SHP77 (cell line): ENCODE measurements around the gene TCF3.

ENCODE experiments used
- DNase-seq, 2 experiments: peaks; one replicate each; lab custom pipeline; 2025; lab: John Stamatoyannopoulos, UW

Gene TCF3

DNA sequence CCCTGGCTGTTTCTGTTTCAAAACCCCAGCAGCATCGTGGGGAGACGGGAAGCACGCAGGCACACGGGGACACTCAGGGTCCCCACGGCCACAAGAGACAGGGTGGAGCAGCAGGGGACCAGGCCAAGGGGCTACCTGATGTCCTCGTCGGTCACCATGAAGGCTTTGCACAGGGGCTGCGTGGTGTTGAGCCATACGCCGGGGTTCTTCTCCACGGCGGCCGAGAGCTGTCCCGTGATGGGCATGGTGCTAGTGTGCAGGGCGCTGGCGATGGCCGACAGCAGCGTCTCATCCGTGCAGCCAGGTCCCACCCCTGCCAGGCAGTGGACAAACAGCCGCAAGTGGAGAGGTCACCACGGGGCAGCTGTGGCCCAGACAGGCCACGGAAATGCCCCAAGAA is 71.5 kb downstream of the TCF3 start:
- DNase-seq: no peak

DNA sequence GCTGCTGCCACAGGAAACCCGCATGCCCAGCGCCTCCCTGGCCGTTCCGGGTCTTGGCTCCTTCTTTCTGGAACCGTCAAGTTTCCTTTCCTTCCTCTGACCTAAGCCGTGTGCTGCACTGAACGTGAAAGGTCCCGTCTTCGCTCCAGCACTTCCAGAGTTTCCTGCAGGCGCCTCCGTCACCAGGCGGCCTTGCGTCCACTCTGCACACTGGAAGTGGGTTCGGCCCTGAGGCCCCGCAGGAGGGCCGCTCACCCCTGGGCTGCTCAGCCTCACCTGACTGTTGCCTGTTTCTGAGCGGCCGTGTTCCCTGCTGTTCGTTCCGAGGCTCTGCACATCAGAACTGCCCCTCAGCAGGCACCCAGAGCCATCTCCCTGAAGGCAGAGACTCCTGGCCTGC is 72.0 kb downstream of the TCF3 start:
- no peak for DNase-seq

DNA sequence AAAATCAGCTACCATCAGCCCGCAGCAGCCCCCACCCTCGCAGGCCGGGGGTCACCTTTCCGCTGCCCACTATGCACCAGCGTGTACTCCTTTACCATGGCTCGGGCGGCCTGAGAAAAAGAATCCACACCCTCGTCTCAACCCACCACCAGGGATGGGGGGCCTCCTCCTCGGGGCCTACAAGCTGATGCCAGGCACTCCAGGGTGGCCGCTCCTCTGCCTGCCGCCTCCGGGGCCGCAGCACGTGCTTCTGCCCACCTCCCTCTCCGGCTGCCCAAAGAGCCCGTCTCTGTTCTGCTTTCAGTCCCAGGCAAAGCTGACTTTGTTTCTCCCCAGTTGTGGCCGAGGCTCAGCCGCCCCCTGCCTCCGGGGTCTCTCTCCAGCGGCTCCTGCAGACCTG is 73.2 kb downstream of the TCF3 start:
- no peak for DNase-seq

DNA sequence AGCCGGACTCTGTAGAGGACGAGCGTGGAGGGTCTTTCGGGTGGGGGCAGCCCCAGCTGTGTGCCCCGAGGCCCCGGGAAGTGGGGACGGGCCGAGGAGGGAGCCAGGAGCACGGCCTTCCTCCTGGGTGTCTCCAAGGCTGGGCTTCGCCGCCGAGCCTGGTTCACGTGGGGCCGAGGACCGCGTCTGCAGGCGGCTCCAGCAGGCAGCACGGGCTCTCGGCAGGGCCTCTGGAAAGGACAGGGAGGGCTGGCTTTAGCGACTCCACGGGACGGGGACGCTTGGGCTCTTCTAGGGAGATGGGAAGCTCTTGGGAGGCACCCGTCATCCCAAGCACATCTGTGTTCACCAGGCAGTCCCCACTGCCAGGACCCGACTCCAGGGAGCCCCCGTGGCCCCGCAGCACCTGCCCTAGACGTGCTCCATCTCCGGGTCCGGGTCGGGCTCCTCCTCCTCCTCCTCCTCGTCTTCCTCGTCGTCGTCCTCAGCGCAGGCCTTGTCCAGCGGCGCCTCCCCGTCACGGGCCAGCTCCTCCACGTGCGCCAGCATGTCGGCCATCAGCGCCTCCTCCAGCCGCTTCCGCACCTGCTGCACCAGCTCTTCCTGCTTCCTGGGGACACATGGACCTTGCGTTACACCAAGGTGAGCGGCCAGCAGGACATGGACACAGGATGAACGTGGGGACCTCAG is 74.3 kb downstream of the TCF3 start:
- no peak for DNase-seq

DNA sequence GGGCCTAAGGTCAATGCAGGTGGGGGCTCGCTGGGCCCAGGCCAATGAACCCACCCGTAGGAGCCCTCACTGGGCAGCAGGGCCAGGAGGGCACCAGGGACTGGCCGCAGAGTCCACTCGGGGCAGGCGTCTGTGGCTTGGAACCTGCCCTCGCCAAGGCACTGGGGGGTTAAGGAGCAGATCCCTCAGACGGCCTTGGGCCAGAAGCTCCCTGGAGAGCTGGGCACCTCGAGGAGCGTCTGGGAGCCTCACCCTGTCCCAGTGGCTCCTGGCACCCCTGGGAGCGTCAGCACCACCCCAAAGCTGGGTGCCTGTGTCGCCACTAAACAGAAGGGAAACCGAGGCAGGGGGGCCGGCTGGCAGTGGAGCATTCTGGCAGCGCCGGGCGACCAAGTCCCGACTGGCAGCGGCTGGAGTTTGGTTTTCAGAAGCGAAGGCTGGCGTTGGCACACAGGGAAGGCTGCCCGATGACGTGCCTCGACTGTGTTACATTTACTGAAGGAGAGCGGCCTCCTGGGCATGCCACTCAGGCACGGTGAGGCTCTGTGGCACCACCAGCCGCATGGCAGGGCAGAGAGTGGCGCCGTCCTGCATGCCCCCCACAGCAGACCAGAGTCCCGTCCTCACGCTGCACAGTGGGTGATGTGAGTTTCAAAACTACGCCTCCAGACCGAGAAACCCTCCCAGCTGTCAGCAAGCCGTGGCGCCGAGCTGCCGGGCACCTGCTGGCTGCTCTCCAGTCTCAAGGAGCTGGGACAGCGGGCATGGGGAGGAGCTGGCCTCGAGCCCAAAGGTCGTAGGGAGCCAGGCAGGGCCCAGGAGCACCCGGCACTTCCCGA is 75.1 kb downstream of the TCF3 start:
- DNase-seq: no peak

DNA sequence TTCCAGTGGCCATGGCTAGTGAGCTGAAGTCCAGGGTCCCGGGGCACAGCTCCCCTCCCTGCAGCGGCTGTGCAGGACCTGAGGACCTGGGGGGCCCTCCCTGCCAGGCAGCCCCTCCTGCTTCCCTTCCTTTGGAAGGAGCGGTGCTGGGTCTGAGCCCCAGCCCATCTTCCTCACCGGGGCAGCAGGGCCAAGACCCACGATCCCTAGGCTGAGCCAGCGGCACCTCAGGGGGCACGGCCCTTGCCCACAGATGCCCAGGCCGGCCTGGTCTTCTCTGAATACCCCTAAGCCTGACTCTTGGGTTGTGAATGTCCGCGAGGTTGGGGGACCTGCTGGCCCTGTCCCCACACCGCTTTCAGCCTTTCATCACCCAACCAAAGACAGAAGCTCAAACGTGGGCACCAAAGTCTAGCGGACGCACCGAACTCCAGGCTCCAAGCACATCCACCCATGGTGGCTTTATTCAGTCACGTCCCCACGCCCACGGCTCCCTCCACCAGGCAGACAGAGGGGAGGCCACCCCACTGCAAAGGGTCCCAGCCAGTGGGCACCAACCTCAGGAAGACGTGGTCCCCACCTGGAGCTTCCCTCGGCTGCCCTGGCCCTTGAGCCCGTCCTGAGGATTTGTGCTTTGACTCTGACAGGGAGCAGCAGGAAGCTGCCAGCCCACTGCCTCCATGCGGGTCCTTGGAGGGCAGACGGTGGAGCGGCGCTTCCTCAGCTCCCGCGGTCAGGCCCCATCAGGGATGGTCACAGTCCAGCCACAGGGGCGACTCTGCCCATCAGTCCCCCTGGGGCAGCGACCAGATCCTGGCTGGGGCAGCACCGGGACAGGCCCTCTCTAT is 75.9 kb downstream of the TCF3 start:
- DNase-seq: no peak

DNA sequence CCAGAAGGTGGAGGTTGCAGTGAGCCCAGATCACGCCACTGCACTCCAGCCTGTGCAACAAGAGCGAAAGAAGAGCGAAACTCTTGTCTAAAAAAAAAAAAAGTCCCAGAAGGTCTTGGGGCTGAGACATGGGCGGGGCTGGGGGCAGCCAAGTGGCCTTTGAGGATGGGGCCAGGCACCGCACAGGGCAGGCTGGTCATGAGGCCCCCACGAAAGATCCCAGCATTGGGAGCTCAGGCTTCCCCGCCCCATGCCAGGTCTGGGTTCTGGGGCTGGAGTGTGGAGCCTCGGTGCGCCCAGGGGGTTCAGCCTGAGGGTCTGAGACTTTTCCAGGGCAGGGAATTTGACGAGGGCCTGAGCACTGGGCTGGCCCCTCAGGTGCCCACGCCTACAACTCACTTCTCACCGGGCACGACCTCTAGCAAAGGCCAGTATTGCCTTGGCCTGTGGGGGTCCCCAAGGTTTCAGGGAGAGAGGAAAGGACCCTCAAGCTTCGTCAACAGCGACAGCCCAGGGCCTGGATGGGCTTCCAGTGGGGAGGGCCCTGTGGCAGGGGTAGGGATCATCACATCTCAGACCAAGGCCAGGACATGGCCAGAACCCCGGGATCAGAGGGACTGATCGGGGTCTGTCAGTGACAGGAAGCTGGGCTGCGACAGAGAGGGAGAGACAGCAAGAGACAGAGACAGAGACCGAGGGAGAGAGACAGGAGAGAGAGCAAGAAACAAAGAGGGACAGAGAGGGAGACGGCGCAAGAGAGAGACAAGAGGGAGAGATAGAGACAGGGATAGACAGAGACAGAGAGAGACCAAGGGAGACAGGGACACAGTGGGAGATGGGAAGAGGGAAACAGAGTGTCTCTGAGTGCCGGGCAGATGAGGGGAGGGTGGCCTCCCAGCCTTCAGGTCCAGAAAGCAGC is 76.8 kb downstream of the TCF3 start:
- no peak for DNase-seq

DNA sequence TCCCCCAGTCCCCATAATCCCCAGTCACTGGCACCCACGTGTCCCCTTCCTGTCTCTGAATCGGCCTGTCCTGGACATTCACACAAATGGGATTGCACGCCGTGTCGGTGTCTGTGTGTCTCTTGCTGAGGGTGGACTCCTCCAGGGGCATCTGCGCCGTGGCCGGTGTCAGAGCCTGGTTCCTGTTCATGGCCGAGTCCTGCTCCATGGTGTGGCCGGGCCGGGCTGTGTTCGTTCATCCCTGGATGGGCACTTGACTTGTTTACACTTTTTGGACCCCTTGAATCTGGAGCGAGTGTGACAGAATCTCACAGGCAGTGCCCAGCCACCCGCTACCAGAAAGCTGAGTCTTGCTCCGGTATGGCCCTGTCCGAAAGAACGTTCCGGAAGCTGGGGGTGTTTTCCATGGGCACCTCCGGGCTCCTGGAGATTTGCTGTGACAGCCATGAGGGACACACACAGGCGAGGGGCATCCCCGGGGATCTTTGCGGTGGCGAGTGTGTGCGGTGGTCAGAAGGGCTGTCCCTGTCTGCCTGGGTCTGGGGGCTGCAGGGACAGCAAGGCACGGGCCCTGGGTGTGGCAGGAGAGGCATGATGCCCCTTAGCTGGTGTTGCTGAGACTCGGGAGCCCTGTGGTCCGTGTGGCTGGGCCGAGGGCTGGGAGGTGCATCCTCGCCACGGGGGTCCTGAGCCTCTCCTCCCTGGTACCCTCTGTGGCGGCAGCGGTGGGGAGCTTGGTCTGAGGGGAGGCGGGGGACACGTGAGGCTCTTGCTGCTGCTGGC is 77.9 kb downstream of the TCF3 start:
- no peak for DNase-seq

DNA sequence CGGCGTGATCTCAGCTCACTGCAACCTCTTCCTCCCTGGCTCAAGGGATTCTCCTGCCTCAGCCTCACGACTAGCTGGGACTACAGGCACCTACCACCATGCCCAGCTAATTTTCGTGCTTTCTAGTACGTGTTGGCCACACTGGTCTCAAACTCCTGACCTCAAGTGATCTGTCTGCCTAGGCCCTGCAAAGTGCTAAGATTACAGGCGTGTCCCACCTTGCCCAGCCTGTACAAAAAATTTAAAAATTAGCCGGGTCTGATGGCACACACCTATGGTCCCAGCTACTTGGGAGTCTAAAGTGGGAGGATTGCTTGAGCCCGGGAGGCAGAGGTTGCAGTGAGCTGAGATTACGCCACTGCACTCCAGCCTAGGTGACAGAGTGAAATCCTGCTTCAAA is 79.6 kb downstream of the TCF3 start:
- no peak for DNase-seq

DNA sequence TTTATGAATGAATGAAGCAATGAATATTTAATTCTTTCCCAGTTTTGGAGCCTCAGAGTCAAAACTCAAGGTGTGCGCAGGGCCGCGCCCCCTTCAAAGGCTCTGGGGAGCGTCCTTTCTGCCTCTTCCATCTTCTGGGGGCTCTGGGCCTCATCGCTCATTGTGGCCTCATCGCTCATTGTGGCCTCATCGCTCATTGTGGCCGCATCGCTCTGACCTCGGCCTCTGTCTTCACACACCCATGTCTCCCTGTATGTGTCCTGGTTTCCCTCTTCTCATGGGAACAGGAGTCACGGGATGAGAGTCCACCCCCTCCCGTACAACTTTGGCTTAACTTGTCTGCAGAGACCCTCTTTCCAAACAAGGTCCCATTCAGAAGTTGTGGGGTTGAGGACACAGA is 81.1 kb downstream of the TCF3 start:
- no peak for DNase-seq

DNA sequence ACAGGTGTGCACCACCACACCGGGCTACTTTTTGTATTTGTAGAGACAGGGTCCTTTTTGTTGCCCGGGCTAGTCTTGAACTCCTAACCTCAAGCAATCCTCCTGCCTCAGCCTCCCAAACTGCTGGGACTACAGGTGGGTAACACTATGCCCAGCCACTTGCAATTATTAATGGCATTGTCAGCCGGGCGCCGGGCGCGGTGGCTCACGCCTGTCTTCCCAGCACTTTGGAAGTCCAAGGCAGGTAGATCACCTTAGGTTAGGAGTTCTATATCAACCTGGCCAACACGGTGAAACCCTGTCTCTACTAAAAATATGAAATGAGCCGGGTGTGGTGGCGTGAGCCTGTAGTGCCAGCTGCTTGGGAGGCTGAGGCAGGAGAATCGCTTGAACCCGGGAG is 81.6 kb downstream of the TCF3 start:
- DNase-seq: no peak

DNA sequence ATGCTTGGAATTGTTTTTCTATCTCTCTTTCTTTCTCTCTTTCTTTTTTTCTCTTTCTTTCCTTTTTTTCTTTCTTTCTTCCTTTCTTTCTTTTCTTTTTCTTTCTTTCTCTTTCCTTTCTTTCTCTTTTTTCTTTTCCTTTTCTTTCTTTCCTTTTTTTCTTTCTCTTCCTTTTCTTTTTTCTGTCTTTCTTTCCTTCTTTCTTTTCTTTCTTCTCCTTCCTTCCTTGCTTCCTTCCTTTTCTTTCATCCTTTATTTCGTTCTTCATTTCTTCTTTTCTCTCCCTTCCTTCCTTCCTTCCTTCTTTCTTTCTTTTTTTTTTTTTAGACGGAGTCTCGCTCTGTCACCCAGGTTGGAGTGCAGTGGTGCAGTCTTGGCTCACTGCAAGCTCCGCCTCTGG is 82.4 kb downstream of the TCF3 start:
- no peak for DNase-seq

DNA sequence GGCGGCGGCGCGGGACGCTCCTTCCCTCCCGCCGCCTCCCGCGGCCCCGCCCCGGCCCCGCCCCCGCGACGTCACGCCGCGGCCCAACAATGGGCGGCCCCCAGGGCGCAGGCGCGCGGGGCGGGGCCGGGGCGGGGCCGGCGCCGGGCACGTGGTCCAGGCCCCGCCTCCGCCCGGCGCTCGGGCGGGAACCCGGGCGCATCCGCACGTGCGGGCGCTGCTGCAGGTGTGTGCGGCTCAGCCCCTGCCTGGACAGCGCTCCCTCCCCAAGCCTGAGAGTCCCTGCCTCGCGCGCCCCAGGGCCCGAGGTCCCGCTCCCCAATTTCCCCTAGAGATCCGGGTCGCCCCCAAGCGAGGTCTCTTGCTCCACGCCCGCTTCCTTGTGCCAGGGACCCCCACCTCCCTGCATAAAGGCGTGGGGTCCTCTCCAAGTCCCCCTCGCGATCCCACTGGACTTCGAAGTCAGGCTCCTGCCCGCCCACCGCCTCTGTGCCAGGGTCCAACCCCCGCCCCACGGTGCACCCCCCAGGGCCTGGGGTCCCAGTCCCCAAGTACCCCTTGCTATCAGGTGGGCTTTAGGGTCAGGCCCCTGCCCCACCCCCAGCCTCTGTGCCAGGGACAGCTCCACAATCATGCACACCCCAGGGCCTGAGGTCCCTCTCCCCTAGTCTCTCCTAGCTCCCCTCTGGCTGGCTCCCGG is 83.9 kb downstream of the TCF3 start, which contains the start of gene MEX3D:
Gene MEX3D (minus strand): TSS at position 6 of the 700 bp plus-strand sequence. CDS start 267 bp downstream, outside the sequence.
- DNase-seq: peak; percentile 34 to 36

DNA sequence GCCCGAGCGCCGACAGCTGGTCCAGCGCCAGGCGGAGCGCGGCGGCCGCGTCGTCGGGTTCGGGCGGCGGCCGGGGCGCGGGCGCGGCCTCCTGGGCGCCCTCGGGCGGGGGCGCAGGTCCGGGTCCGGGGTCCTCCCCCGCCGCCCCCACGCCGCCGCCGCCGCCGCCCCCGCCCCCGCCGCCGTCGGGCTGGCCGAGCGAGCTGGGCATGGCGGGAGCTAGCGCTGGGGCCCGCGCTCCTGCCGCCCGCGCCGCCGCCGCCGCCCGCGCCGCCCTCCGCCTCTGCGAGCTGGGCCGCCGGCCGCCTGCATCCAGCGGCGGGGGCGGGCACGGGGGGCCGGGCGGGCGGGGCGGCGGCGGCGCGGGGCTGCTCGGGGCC is 84.6 kb downstream of the TCF3 start:
- DNase-seq: no peak

DNA sequence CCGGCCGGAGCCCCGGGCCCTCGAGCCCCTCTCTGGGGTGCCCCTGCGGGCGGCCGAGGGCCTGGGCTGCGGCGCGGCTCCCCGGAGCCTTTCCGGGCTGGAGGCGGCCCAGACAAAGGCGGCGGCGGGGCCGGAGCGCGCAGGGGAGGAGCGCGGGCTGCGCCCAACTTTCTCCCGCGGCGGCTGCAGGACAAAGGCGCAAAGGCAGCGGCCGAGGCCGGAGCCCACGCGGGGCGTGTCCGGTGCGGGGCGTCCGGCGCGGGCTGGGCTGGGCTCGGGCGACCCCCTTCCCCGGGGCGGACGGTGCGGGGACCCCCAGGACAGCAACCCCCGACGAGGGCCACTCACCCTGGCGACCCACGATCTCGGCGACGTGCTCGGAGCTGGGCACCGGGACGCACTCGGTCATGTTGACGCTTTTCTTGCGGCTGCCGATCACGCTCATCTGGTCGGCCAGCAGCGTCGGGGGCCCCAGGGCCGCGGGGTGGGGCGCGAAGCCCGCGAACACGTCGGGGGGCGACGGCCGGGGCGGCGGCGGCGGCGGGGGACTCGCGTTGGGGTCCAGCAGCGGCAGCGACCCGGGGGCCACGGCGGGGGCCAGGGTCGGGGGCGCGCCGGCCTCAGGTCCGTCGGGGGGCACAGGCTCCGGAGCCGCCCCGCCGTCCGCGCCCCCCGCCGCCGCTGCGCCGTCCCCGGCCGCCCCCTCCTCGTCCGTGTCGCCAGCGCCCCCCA is 85.1 kb downstream of the TCF3 start:
- DNase-seq: no peak

DNA sequence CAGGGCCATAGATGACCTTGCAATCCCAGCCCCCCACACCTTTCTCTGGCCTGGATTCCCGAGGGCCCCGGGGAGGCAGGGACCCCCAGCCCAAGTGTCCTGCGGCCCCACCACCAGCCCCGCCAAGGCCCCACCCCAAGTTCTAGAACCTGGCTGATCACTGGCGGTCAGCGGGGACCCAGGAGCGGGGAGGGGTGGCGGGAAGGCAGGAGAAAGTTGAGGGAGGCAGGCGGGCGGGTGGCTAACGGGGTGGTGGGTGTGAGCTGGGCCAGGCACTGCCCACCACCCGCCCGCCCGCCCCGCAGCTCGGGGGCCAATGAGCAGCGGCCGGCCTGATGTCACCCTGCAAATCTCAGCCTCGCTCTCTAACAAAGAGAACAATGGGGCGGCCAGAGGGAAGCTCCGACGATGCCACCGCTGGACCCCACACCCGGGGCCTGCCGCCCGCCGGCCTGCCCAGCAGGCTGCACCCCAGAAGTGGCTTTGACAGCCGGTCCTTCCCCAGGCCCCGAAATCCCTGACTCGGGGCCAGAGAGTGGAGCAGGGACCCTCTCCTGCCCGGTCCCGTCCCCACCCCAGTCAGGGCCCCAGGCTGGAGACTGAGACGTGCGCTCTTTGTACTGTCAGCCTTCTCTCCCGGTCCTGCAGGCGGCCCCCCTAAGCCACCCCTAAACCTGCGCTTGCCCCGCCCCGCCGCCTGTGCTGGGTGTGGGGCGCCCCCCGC is 85.9 kb downstream of the TCF3 start:
- DNase-seq: no peak

DNA sequence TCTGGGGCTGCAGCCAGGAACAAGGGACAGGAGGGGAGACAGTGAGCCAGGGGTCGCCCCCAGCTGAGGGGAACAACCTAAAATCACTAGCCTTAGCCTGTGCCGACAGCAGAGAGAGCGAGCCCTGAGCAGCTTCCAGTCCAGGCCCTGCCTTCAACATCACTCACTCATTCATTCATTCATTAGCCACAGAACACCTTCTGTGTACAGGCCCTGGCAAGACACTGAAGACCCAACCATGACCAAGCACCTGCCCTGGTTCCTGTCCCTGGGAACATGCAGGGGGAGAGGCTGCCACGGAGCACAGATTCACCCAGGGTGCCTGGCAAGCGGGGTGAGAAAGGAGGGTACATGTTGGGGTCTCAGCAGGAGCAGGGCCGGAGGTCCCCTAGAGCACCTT is 89.2 kb downstream of the TCF3 start:
- DNase-seq: no peak

DNA sequence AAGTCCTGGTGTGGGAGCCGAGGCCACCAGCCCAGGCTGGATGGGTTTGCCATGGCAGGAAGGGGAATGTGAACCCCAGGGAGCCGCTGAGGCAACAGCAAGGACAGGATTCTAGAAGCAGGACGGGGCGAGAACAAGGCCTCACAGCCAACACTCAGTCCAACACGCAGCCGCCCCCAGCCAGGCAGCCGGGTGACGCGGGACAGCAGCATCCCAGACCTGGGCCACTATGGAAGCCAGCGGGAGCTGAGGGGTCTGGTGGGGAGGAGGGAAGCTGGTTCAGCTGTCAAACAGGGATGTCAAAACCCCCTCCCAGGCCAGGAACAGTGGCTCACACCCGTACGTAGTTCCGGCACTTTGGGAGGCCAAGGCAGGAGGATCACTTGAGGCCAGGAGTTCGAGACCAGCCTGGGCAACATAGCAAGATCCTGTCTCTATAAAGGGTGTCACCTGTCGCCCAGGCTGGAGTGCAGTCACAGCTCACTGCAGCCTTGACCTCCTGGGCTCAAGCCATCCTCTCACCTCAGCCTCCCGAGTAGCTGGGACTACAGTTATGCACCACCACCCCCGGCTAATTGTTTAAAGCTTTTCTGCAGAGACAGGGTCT is 91.1 kb downstream of the TCF3 start:
- no peak for DNase-seq
